ENCODE data around the gene CC2D2A.

DNA sequence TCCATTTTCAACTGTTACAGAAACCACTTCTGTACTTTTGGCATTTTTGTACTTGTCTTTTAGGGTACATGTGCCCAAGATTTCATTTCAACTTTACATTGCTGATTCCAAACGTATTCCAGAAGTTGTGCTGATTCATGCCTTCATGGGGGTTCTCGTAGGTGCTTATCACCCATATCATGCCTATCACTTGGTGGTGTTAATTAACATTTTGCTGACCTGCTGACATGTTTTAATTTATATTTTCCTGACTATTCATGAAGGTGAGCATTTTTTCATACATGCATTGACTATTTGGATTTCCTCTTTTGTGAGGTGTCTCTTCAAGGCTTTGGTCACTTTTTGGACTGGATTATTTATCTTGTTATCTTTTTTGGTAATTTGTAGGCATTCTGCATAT is 64.1 kb downstream of the CC2D2A start:
- TF ChIP-seq EZH2 (IDR thresholded peaks at IDR 0.05; ENCODE audit: borderline replicate concordance, insufficient read depth, low read length, poor library complexity, severe bottlenecking) (no peak), SMC3 (conservative IDR thresholded peaks at IDR 0.05; ENCODE audit: poor library complexity) (no peak), MXI1 (conservative IDR thresholded peaks at IDR 0.05; ENCODE audit: poor library complexity, severe bottlenecking) (no peak), EP300 (conservative IDR thresholded peaks at IDR 0.05; ENCODE audit: poor library complexity, severe bottlenecking) (no peak), TAF1 (IDR thresholded peaks at IDR 0.05; ENCODE audit: low read depth) (no peak), POLR2AphosphoS5 (IDR thresholded peaks at IDR 0.05) (no peak)
- TF ChIP-seq, protein P1, sequence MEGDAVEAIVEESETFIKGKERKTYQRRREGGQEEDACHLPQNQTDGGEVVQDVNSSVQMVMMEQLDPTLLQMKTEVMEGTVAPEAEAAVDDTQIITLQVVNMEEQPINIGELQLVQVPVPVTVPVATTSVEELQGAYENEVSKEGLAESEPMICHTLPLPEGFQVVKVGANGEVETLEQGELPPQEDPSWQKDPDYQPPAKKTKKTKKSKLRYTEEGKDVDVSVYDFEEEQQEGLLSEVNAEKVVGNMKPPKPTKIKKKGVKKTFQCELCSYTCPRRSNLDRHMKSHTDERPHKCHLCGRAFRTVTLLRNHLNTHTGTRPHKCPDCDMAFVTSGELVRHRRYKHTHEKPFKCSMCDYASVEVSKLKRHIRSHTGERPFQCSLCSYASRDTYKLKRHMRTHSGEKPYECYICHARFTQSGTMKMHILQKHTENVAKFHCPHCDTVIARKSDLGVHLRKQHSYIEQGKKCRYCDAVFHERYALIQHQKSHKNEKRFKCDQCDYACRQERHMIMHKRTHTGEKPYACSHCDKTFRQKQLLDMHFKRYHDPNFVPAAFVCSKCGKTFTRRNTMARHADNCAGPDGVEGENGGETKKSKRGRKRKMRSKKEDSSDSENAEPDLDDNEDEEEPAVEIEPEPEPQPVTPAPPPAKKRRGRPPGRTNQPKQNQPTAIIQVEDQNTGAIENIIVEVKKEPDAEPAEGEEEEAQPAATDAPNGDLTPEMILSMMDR (IDR thresholded peaks at IDR 0.05; ENCODE audit: poor library complexity, severe bottlenecking) = no peak
- TF ChIP-seq, protein P2, sequence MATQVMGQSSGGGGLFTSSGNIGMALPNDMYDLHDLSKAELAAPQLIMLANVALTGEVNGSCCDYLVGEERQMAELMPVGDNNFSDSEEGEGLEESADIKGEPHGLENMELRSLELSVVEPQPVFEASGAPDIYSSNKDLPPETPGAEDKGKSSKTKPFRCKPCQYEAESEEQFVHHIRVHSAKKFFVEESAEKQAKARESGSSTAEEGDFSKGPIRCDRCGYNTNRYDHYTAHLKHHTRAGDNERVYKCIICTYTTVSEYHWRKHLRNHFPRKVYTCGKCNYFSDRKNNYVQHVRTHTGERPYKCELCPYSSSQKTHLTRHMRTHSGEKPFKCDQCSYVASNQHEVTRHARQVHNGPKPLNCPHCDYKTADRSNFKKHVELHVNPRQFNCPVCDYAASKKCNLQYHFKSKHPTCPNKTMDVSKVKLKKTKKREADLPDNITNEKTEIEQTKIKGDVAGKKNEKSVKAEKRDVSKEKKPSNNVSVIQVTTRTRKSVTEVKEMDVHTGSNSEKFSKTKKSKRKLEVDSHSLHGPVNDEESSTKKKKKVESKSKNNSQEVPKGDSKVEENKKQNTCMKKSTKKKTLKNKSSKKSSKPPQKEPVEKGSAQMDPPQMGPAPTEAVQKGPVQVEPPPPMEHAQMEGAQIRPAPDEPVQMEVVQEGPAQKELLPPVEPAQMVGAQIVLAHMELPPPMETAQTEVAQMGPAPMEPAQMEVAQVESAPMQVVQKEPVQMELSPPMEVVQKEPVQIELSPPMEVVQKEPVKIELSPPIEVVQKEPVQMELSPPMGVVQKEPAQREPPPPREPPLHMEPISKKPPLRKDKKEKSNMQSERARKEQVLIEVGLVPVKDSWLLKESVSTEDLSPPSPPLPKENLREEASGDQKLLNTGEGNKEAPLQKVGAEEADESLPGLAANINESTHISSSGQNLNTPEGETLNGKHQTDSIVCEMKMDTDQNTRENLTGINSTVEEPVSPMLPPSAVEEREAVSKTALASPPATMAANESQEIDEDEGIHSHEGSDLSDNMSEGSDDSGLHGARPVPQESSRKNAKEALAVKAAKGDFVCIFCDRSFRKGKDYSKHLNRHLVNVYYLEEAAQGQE (IDR thresholded peaks at IDR 0.05; ENCODE audit: borderline replicate concordance) = no peak

Data from neural cell (in vitro differentiated cells).